Lower leg skin (tissue), 4 donors: Measurements from ENCODE around the gene GNAT1. TPM values are rescaled to one million over a fixed set of nuclear protein-coding genes. Genes with fewer than 3 reads are reported as not detected.

Experiments
- DNase-seq, 2 donors: peaks; one replicate each; pipeline ENCODE4 v3.0.0-alpha.2; 2019; ENCODE audit warnings: low spot score in 2 of 2
- H3K4me3 ChIP-seq: fragments of 200-600 bp; sonication (generic); 2 replicates; pipeline ENCODE4 v1.5.1; 2017; ENCODE audit warnings: mild to moderate bottlenecking, low read depth; ENCODE audit not compliant: poor library complexity, severe bottlenecking
- CTCF ChIP-seq, 3 donors: fragments of 450-650 bp; IDR thresholded peaks; one replicate each; pipeline ENCODE4 v1.5.1; 2016; ENCODE audit warnings: antibody characterized with exemption in 3 of 3, mild to moderate bottlenecking in 3 of 3, moderate library complexity in 2 of 3
- POLR2A ChIP-seq, 2 donors: fragments of 450-650 bp; IDR thresholded peaks; one replicate each; pipeline ENCODE4 v1.6.1; 2016 to 2017; ENCODE audit warnings: antibody characterized with exemption in 2 of 2, mild to moderate bottlenecking in 1 of 2, moderate library complexity in 1 of 2
- WGBS, 2 donors: methylation state at CpG; one replicate each; pipeline ENCODE4 v1.1.5; 2018; 5-methylcytosine and 5-hydroxymethylcytosine counted together
- intact Hi-C: fragments of 100-400 bp; cut with DNase I; formaldehyde crosslinking; loops from one replicate; pipeline ENCODE4 v1.15.0; 2023; ENCODE audit warnings: low total_unique reads
- total RNA-seq, 4 donors: library from RNA; depleted of rRNA; stranded (reverse); fragments of >200 nt; gene quantifications; one replicate each; pipeline ENCODE4 v1.1.0, GENCODE V29; 2016

GNAT1 gene
- total RNA-seq, 4 donors from 2014 or later: not detected

GRCh38 chr3:50212502-50212901 is 21.1 kb downstream of the GNAT1 start:
- H3K4me3 ChIP-seq: no peak overlapping the region
- 88 to 89% methylated on average over 4 of the region's 4 CpGs for WGBS, 2 donors
- intact Hi-C loops: no loop called here
- TF ChIP-seq CTCF (IDR thresholded peaks at IDR 0.05) (no peak), POLR2A (IDR thresholded peaks at IDR 0.05) (no peak)
- no peak for DNase-seq

- TF ChIP-seq POLR2A (IDR thresholded peaks at IDR 0.05) (no peak), CTCF (IDR thresholded peaks at IDR 0.05) (no peak)
Observed at GRCh38 chr3:50212971-50213370, 21.6 kb downstream of the GNAT1 start.

GRCh38 chr3:50213373-50213772 is 22.0 kb downstream of the GNAT1 start:
- H3K4me3 ChIP-seq: no peak overlapping the region
- 62% methylated on average over 11 to 12 of the region's 12 CpGs for WGBS, 2 donors
- no peak for DNase-seq
- intact Hi-C loops: no loop called here
- TF ChIP-seq POLR2A (IDR thresholded peaks at IDR 0.05): no peak
- TF ChIP-seq CTCF (IDR thresholded peaks at IDR 0.05): no peak

More at GRCh38 chr3:50212971-50213370, 21.6 kb downstream of the GNAT1 start:
- no peak for DNase-seq
- WGBS, 2 donors: 86 to 97% methylated on average over 3 of the region's 3 CpGs
- intact Hi-C loops: no loop called here
- H3K4me3 ChIP-seq: no peak overlapping the region

- TF ChIP-seq CTCF (IDR thresholded peaks at IDR 0.05): no peak
- no peak for TF ChIP-seq POLR2A (IDR thresholded peaks at IDR 0.05)
- no peak for DNase-seq
- intact Hi-C loops: no loop called here
- H3K4me3 ChIP-seq: no peak overlapping the region
- WGBS, 2 donors: 79 to 87% methylated on average over 8 to 10 of the region's 10 CpGs
Observed at GRCh38 chr3:50214824-50215223, 23.4 kb downstream of the GNAT1 start.

- 76 to 77% methylated on average over 9 of the region's 9 CpGs for WGBS, 2 donors
- no peak overlapping the region for H3K4me3 ChIP-seq
- no peak for DNase-seq
- intact Hi-C loops: no loop called here
- TF ChIP-seq POLR2A (IDR thresholded peaks at IDR 0.05) (no peak), CTCF (IDR thresholded peaks at IDR 0.05) (no peak)
Observed at GRCh38 chr3:50215529-50215928, 24.1 kb downstream of the GNAT1 start.

- H3K4me3 ChIP-seq: no peak overlapping the region
- no peak for DNase-seq
- TF ChIP-seq POLR2A (IDR thresholded peaks at IDR 0.05) (no peak), CTCF (IDR thresholded peaks at IDR 0.05) (no peak)
- intact Hi-C loops: no loop called here
- 38 to 50% methylated on average over 7 to 10 of the region's 10 CpGs for WGBS, 2 donors
Observed at GRCh38 chr3:50217681-50218080, 26.3 kb downstream of the GNAT1 start.
